Right kidney (tissue), 1 donor: ENCODE results near the gene ZNF469.

Experiments
- DNase-seq: peaks from one replicate; pipeline ENCODE4 v3.0.0-alpha.2; 2016

The ZNF469 gene

DNA sequence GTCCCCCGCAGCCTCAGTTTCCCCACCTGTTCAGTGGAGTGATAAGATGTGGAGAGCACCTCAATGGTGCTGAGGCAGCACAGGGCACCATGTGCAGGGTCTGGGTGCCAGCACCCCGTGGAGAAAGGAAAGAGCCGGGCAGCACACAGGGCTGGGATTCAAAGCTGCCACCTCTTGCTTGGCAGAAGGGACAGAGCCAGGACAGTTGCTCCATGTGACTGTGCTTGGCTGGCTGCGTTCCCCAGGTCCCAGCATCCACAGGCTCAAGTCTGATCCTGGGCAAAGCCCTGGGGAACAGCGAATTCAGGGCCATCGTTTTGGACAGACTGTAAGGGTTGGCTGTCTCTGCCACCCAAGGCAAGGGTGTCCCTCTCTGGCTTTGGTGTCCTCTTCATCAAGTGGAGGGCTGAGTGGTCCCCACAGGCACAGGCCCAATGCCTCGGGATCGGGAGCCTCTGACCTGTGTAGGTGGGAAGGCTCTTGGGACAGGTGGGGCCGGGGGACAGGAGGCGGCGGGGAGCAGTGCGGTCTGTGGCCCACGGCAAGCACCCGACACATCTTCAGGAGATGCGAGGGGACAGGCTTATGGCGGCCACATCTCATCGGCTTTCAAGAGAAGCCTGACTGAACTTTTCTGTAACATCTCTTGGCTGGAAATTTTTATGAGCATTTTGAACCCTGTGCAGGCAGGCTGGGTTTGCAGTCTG is 8.5 kb downstream of the ZNF469 start:
- no peak for DNase-seq

DNA sequence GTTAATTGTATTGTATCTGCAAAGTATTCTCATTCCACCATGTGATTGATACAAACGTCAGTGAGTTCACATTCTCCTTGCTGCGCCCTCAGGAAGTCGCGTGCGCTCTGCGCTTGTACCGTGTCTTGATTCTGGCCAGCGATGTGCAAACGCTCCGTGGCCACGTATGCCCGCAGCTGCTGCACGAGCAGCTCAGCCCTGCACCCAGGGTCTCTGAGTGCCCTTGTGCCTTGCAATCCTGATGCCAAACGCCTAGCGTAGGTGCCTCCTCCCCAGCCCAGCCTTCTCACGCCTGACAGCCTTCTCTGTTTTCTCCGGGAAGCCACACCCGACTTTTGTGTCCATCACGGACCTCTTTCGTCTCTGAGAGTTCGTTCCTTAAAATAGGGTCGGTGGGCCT is 9.4 kb downstream of the ZNF469 start:
- DNase-seq = no peak

DNA sequence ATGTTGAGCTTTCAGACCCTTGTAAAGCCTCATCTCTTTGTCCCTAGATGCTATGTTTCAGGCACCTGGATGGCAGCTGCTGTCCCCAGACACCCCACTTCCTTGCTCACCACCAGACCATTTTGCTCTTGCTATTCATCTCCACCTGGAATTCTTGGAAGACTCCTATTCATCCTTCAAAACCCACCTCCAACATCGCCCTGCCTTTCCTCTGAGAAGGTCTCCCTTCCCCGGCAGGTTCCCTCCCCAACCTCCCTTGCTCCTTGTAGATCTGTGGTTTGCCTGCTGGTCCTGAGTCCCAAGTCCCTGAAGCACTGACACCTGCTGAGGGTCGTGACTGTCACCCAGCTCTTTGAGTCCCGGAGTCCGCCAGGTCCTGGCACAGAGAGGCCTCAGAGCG is 9.9 kb downstream of the ZNF469 start:
- DNase-seq = no peak

DNA sequence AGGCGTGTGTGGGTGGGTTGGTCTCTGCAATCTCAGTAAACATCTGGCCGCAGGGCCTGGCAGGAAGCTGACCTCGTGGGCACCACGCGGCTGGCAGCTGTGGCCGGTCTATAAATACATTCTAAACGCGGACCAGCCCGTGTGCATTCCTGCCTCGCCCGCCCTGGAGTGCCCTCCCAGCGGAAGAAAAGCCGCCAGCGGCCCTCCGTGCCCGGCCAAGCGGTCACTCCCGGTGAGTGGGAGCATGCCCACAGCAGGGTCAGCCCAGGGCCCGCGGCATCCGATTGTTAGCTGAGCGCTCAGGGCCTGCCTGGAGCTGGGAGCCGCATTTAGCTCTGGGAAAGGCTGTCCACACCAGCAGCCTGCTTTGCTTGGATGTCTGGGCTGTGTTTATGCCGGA is 10.3 kb downstream of the ZNF469 start:
- no peak for DNase-seq

DNA sequence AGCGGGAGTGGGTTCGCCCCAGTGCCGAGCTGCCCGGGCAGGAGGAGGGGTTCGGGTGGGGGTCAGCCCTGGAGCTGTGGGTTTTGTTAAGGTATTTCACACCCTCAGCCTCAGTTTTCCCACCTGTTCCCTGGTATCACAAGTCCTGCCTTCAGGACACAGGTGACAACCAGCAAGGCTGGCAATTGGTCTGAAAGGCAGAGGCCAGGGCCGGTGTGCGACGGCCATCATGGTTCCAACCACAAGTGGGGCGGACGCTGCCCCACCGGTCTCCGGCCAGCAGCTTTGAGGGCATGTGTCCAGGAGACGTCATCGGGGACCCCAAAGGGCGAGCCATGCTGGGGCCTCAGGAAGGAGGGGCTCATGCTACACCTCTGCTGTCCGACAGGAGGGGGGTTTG is 10.8 kb downstream of the ZNF469 start:
- DNase-seq = no peak

DNA sequence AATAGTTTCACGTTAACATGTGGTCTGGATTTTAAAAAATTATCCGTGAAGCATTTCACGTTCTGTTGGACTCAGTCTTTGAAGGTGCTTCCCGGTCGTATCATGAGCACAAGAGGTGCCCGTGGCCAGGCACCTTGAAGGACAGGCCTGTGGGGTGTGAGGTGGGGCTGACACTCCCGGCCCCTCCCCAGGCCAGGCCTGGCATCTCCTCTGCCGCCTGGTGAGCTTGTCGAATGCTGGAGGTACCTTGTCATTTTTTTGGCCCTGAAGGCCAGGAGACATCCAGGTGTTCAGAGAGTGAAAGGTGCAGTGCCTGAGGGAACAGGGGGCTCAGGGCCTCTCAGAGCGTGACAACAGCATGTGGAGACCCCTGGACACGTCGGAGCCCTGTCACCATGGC is 11.7 kb downstream of the ZNF469 start:
- DNase-seq = no peak

DNA sequence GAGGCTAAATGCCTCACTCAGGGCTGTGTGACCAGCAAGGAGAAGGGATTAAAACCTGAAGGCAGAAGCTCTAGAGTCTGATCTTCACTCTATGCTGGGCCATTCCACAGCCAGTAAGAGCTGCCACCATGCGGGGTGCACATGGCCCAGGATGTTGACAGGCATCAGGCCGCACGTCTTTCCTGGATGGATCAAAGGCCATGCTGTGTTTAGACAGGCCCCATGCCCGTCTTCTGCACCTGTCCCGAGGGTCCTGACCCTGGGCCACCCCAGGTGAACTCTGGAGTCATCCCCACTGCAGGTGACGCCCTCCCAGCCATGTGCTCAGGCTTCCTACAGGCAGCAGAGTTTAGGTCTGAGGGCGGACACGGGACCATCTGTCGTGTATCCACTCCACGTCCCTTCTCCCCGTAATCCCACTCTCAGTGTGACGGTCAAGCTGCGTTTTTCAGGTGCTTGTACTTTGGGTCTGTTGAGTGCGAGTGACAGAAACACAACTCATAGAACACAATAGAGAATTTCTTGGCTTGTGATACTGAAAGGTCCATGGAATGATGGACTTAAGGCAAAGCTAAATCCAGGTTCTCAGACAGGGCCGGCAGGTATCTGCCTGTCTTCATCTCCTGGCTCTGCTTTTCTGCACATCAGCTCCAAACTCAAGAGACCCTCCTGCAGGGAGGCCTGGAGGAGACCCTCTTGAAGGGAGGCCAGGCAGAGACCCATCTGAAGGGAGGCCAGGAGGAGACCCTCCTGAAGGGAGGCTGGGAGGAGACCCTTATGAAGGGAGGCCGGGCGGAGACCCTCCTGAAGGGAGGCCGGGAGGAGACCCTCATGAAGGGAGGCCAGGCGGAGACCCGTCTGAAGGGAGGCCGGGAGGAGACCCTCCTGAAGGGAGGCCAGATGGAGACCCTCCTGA is 13.2 kb downstream of the ZNF469 start:
- DNase-seq = no peak

DNA sequence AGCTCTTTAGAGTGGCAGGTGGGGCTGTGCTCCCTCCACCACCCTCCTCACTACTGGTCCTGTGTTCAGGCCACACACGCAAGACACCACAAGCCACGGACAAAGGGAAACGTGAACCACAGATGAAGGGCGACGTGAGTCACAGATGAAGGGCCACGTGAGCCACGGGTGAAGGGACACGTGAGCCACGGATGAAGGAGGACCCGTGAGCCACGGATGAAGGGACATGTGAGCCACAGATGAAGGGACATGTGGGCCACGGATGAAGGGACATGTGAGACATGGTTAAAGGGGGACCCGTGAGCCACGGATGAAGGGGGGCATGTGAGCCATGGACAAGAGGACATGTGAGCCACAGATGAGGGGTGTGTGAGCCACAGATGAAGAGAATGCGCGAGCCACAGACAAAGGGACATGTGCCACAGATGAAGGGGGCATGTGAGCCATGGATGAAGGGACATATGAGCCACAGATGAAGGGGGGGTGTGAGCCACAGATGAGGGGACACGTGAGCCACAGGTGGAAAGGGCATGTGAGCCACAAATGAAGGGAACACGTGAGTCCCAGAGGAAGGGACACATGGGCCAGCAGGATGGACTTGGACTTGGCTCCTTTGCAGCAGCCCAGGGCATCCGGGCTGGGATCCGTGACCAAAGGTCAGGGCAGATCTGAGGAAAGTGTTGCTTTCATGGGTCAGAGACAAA is 15.6 kb downstream of the ZNF469 start:
- no peak for DNase-seq

DNA sequence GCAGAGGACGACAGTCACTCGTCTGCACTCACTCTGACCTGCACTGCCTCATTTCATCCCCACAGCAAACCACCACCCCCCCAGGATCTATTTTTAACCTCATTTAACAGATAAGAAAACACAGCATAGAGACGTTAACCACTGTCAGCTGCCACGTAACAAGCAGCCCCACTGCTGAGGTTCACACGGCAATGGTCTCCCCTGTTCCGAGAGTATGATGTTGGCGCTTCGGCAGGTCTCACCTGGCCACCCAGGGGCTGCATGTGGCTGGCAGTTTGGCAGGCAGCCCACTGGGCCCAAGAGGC is 16.1 kb downstream of the ZNF469 start:
- DNase-seq = no peak

DNA sequence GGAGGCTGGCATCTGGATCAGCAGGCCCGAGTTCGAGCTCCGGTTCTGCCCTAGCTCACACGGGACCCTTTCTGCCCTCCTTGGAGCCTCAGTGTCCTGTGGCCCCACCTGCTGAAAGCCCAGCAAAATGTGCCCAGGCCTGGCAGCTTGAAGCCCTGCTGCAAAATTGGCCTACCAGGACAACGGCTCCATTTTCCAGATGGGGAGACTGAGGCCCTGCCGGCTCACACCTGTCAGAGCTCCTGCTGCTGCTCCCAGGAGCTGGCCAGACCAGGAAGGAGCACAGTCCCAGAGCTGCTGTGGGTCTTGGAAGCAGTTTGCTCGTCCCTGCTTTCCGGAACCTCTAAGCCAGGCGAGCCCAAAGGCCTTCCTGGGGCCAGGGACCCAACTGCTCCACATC is 17.4 kb downstream of the ZNF469 start:
- no peak for DNase-seq

DNA sequence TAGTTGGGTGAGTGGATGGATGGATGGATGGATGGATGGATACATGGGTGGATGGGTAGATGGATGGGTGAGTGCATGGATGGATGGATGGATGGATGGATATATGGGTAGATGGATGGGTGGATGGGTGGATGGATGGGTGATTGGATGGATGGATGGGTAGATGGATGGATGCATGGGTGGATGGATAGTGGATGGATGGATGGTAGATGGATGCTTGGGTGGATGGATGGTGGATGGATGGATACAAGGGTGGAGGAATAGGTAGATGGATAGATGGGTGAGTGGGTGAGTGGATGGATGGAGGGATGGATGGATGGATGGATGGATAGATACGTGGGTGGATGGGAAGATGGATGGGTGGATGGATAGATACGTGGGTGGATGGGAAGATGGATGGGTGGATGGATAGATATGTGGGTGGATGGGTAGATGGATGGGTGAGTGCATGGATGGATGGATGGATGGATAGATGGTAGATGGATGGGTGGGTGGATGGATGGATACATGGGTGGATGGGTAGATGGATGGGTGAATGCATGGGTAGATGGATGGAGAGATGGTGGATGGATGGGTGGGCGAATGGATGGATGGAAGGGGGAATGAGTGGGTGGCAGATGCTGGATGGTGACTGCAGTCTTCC is 19.0 kb downstream of the ZNF469 start:
- no peak for DNase-seq

DNA sequence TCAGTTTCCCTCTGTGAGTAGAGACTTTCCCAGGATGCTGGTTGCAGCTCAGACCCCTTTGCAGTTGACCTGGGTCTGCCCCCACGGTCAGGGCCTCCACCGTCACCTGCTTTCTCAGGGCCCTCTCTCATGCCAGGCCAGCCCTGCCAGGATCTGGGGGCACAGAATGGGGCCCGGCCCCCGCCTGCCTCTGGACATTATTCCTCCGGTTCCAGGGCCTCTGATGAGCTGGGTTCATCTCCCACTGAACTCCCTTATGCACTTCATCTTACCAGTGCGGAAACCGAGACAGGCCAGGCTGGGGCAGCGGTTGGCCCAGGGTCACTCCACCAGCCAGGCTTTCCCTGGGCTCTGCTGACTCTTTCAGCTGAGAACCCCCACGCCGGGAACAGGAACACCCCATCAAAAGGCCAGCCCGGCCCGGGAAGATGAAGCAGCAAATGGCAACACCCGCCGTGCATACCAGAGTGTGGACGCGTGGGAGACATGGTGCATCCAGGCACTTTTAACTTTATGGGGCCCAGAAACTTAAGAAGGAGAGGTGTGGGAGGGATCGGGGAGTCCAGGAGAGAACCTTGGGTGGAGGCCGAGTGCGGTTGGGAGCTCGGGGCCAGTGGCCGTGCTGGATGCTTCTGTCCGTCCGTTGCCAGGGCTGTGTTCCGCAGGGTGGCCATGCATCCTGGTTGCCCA is 19.9 kb downstream of the ZNF469 start:
- DNase-seq = no peak

DNA sequence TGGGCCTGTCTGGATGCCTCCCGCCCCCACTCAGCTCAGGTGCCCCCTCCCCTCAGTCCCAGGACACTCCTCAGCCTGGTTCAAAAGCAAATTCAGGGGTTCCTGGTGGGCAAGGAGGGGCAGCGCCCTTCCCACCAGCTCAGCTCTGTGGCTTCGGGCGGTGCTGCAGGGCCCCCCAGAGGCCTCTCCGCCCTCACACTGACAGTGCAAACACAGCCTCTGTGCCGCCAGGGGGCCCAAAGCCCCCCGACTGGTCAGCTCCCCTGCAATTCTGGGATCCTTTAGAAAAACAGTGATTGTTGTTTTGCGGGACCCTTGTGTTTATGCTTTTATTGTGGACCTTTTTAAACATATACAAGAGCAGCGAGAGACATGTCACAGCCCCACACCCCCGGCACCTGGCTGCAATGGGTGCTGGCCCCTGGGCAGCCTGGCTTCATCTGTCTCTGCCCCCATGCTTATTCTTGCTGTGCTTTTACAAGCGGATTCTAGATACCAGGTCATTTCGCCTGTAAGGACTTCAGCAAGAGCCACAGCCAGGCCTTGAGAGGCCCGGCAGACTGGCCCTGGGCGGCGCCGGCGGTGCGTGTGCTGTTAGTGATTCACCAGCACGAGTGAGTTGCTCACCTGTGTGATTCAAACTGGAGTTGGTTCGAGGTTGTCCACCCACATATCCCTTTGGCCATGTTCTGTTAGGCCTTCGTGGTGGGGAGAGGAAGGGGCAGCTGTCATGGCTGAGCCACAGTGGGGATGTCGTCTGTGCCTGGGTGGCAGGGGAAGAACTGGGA is 21.2 kb downstream of the ZNF469 start:
- DNase-seq = no peak

DNA sequence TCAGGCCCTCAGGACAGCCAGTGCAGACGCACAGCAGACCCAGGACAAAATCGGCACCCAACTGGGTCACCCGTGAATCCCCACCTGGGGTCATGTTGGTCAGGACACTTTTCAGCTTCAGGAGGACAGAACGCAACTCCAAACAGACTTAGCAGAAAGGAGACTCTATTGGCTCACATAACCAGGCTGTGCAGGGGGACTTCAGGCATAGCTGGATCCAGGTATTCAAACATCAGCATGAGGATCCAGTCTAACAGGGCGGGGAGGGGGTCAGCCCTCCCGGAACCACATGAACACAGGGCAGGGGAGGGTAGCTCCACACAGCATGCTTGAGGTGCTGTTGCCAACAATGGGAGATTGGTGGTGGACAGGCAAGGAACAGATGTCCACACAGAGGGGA is 22.0 kb downstream of the ZNF469 start:
- DNase-seq = no peak

DNA sequence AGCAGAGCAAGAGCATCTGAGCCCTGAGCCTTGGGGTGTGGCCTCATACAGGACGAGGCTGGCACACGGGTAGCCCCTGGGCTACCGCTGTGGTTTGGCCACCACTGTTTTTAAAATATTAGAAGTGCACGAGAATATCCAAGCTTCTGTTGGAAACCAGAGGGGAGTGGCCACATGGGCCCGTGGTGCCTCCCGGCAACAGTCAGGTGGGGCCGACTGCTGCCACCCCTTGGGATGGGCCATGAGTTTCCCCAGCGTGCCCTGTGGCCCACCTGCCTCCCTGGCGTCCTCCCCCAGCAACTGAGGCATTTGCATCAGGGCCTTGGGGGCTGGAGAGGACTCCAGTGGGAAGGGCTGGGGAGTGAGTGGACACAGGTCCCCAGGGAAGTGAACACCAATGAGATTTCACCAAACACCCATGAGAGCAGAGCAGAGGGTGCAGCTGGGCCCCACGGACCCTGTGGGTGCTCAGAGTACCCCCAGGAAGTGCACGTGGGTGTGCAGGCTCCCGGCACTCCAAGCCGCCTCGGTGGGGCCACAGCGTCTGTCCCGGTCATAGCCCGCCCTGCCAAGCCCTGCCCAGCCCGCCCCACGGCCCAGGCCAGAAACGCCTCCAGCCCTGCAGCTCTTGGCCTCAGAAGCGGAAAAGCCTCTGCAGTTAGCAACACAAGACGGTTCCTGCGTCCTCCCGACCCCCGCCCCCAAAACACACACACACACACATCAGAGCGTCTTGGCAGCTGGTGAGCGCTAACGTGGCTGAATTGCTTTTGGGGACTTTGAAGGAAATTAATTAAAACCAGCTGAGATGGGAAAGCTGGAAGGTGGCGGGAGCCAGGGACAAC is 22.7 kb downstream of the ZNF469 start:
- DNase-seq = no peak

DNA sequence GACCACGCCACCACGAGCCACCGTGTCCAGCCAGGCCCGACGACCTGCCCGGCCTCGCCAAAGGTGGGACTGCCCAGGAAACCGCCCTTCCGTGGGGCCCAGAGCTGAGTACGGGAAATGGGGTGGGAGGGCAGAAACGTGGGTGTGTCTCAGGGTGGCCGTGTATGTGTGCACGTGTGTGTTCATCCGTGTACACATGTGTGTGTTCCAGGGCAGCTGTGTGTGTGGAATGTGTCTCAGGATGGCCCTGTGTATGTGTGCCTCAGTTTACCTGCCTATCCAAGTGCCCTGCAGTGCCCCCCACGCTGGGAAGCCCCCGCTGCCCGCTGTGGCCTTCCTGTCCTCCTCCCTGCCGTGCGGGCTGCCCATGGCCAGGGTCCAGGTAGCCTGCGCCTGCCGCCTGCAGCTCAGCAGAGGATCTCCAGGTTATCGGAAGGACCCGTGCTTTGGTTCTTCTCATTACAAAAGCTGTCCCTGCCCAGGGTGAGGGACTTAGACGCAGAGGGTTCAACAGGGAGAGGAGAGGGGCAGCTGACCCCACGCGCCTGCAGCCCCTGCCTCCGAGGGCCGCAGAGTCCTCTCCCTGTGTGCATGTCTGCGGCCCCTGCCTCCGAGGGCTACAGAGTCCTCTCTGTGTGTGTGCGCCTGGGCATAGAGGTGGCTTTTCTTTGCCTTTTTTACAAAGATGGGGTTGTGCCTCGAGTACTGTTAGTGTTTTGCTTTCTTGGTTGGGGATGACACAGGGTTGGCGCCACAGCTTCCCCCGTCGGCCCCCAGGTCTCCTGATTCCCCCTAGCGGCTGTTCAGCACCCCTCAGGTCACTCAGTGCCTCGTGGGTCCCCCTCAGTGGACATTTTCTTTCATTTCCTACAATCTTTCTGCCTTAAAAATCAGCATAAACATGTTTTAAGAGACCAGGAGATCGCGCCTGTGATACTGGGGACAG is 23.6 kb downstream of the ZNF469 start:
- DNase-seq = no peak

DNA sequence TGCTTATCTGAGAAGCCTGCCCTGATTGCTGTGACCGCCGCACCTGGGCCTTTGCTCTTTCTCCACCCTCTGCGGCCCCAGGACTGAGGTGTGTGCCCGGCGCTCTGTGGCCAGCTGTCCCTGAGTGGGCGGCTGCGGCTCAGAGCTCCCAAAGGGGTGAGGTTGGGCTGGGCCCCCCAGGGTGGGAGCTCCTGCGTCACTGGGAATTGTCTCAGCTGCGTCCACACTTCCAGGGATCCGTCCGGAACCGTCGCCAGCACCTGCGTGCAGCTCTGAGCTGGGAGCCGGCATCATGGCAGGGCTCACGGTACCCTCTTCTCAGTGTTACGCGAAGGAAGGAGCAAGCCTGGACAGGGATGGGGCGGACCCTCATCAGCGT is 24.3 kb downstream of the ZNF469 start:
- no peak for DNase-seq

DNA sequence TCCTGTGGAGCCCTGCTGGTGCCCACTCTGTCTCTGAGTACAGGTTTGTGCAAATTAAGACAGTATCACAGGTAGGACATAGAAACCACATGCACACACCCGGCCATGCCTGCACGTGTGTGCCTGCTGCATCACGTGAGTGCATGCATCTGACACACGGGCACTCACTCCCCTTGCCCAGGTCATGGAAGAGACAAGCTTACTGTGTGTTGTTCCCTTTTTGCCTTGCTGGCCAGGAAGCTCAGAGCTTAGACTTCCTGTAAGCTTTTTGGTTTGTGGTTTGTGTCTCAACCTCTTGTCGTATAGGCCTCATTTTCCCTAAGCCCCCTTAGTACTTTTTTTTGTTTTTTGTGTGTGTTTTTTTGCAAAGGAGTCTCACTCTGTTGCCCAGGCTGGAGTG is 25.0 kb downstream of the ZNF469 start:
- DNase-seq = no peak

DNA sequence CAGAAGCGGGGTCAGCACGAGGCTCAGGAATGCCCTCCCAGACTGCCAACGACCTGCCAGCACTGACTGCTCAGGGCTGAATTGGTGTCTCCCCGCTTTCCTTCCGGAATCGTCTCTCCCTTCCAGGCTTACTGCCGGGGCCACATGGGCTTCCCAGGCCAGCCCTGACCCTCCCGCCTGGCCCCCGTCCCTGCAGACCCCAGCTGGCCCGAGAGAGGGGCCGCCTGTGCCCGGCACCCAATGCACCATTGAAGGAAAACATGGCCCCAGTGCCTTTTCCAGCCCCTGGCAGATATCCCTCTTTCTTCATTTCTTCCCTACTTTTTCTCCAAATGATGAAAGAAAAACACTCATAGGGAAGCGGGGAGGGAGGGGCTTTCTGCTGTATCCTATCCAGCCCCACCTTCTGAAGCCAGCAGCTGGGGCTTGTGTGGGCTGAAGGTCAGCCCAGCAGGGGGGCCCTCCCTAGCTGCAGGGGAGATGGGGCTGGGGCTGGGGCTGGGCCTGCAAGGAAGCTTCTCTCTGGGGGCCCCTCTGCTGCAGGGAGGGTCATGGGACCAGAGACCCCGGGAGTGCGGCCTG is 25.9 kb downstream of the ZNF469 start:
- DNase-seq = no peak
